Measurements from ENCODE around the gene SMG7.

Gene SMG7

DNA sequence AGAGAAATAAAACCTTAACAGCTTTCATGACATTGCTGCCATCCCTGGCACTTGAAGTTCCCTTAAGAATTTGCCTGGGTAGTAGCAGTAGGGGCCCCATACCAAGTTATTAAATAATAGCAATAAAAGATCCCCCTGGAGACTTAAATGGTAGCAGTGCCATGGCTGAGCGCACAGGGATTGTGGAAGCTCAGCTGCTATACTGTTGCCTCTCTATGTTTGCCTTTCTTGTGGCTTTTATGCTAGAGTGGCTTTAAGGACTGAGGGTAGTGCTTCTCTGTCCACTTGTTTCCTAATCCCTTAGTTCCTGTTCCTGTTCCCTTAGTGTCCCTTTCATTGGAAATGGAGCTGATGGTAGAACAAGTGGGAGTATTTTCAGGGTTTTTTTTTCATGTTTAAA is 75.8 kb downstream of the SMG7 start:
- TF ChIP-seq, protein P1, sequence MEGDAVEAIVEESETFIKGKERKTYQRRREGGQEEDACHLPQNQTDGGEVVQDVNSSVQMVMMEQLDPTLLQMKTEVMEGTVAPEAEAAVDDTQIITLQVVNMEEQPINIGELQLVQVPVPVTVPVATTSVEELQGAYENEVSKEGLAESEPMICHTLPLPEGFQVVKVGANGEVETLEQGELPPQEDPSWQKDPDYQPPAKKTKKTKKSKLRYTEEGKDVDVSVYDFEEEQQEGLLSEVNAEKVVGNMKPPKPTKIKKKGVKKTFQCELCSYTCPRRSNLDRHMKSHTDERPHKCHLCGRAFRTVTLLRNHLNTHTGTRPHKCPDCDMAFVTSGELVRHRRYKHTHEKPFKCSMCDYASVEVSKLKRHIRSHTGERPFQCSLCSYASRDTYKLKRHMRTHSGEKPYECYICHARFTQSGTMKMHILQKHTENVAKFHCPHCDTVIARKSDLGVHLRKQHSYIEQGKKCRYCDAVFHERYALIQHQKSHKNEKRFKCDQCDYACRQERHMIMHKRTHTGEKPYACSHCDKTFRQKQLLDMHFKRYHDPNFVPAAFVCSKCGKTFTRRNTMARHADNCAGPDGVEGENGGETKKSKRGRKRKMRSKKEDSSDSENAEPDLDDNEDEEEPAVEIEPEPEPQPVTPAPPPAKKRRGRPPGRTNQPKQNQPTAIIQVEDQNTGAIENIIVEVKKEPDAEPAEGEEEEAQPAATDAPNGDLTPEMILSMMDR (IDR thresholded peaks at IDR 0.05; ENCODE audit: insufficient read depth, low read length, poor library complexity, severe bottlenecking), result no peak
- Histone ChIP-seq H3K4me3 (replicated peaks; ENCODE audit: low read depth, low read length) (no peak overlapping the region), H3K27me3 (replicated peaks; ENCODE audit: control insufficient read depth, insufficient read depth, low read length) (no peaks in the 10 kb centered on the region), H3K36me3 (ENCODE audit: control insufficient read depth, insufficient read depth, low read length) (peaks cover 17% of the 10 kb centered on the region)
- DNase-seq (ENCODE audit: extremely low read depth, insufficient read length), result no peak

DNA sequence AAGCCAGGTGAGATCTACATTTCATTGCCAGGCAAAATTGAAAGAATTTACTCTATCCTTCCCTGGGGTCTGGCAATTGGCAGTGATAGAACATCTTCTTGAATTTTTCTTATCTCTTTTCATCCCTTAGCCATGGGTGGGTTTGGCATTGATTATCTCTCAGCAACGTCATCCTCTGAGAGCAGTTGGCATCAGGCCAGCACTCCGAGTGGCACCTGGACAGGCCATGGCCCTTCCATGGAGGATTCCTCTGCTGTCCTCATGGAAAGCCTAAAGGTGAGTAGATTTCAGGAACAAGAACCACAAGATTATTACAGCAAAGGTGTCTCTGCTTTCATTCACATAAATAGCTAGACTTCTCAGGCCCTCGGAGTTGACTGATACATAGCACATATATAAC is 78.6 kb downstream of the SMG7 start:
- H3K27me3 ChIP-seq (replicated peaks; ENCODE audit: control insufficient read depth, insufficient read depth, low read length), result no peaks in the 10 kb centered on the region

DNA sequence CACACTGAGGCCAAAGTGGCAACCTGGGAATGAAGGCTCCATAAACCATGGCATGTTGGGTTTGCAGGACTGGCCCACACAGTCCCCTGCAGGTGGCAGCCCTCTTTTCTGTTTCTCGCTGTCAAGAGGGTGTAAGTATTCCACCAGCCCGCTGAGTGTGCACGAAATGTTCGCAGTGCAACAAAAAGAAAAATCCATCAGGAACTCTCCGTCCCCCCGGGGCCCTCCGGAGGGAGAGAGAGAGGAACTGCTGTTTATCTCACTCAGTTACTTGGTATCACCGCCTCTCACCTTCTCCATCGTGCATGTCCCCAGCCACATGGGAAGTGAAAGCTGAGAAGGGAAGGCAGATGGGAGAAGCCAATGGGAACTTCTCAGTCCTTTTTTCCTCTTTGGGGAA is 79.6 kb downstream of the SMG7 start:
- H3K36me3 ChIP-seq (ENCODE audit: control insufficient read depth, insufficient read depth, low read length), result peaks cover 20% of the 10 kb centered on the region
- H3K27me3 ChIP-seq (replicated peaks; ENCODE audit: control insufficient read depth, insufficient read depth, low read length), result no peaks in the 10 kb centered on the region
- no peak for DNase-seq (ENCODE audit: extremely low read depth, insufficient read length)
- TF ChIP-seq, protein P1 (IDR thresholded peaks at IDR 0.05; ENCODE audit: insufficient read depth, low read length, poor library complexity, severe bottlenecking), result peak; percentile 9
- H3K4me3 ChIP-seq (replicated peaks; ENCODE audit: low read depth, low read length), result no peak overlapping the region

More for the DNA sequence above, 78.6 kb downstream of the SMG7 start:
- Histone ChIP-seq H3K36me3 (ENCODE audit: control insufficient read depth, insufficient read depth, low read length) (peaks cover 19% of the 10 kb centered on the region), H3K4me3 (replicated peaks; ENCODE audit: low read depth, low read length) (no peak overlapping the region)
- no peak for DNase-seq (ENCODE audit: extremely low read depth, insufficient read length)
- TF ChIP-seq, protein P1 (IDR thresholded peaks at IDR 0.05; ENCODE audit: insufficient read depth, low read length, poor library complexity, severe bottlenecking), result no peak

DNA sequence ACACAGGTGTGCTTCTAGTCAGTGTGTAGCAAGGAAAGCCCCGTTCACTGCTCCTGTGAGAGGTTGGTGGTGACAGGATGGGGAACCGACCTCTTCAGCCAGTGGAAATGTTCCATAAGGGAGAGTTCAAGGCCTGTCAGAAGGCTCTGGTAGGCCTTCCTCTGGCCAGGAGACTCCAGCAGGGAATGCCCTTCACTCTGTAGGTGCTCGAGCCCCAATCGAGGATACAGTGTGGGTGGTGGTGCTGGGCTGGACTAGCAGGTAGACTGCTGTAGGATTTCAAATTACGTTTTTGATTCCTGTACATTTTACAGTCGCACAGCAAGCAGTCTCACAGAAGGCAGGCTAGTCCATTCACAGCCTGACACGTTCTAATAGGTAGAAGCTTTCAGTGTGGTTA is 80.1 kb downstream of the SMG7 start:
- H3K36me3 ChIP-seq (ENCODE audit: control insufficient read depth, insufficient read depth, low read length), result peaks cover 23% of the 10 kb centered on the region
- TF ChIP-seq, protein P1 (IDR thresholded peaks at IDR 0.05; ENCODE audit: insufficient read depth, low read length, poor library complexity, severe bottlenecking), result no peak
- no peak overlapping the region for H3K4me3 ChIP-seq (replicated peaks; ENCODE audit: low read depth, low read length)
- DNase-seq (ENCODE audit: extremely low read depth, insufficient read length), result no peak
- H3K27me3 ChIP-seq (replicated peaks; ENCODE audit: control insufficient read depth, insufficient read depth, low read length), result no peaks in the 10 kb centered on the region

DNA sequence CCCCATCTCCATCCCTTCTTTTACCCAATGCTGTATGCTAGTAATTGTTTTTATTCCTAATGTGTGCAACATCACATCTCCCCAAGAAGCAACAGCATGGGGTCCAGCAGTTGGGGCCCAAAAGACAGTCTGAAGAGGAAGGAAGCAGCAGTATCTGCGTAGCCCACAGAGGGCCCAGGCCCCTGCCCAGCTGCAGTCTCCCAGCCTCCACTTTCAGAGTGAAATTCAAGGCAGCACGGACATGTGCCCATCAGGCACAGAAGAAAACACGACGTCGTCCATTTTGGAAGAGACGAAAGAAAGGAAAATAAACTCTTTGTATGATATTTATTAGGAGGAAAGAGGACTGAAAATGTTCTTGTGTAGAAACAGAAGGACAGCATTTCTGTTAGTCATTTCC is 80.6 kb downstream of the SMG7 start:
- no peak for DNase-seq (ENCODE audit: extremely low read depth, insufficient read length)
- Histone ChIP-seq H3K36me3 (ENCODE audit: control insufficient read depth, insufficient read depth, low read length) (peaks cover 23% of the 10 kb centered on the region), H3K27me3 (replicated peaks; ENCODE audit: control insufficient read depth, insufficient read depth, low read length) (no peaks in the 10 kb centered on the region), H3K4me3 (replicated peaks; ENCODE audit: low read depth, low read length) (no peak overlapping the region)
- TF ChIP-seq, protein P1 (IDR thresholded peaks at IDR 0.05; ENCODE audit: insufficient read depth, low read length, poor library complexity, severe bottlenecking), result no peak

DNA sequence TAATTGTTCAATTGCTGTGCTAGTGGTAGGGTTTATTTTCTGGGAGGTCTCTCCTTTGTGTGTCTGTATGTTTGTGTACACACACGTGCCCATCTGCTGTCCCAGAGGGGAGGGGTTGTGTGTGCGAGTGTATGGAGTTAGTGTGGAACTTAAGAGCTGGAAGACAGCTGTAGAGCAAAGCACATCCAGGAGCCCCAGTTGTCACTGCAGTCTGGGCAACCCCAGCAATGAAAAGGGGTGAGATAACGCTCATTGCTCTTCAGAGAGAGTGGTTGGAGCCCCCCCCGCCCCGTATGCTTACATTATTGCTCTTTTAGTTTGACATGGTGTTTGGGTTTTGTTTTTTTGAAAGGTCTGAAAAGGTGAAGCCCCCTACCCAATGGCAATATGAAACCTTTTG is 81.0 kb downstream of the SMG7 start:
- H3K27me3 ChIP-seq (replicated peaks; ENCODE audit: control insufficient read depth, insufficient read depth, low read length), result no peaks in the 10 kb centered on the region
- H3K4me3 ChIP-seq (replicated peaks; ENCODE audit: low read depth, low read length), result no peak overlapping the region
- TF ChIP-seq, protein P1 (IDR thresholded peaks at IDR 0.05; ENCODE audit: insufficient read depth, low read length, poor library complexity, severe bottlenecking), result no peak
- H3K36me3 ChIP-seq (ENCODE audit: control insufficient read depth, insufficient read depth, low read length), result peaks cover 23% of the 10 kb centered on the region
- no peak for DNase-seq (ENCODE audit: extremely low read depth, insufficient read length)
